SK-N-SH treated with all-trans-retinoic acid at 6 μM for 48 hours (cell line): ENCODE data around the gene APCDD1L.

Experiments used
- ATAC-seq: fragments of 200-7000 bp; cut with Tn5 transposase; 3 replicates; pipeline ENCODE4 v1.9.1; 2020; ENCODE audit warnings: mild to moderate bottlenecking, moderate library complexity
- BACH2 ChIP-seq: fragments of 250-450 bp; sonication (Bioruptor Pico); IDR thresholded peaks from 2 replicates; pipeline ENCODE4 v1.9.0; 2021; ENCODE audit warnings: mild to moderate bottlenecking, borderline replicate concordance
- CSDC2 ChIP-seq: fragments of 250-450 bp; sonication (Bioruptor Pico); IDR thresholded peaks from 2 replicates; pipeline ENCODE4 v1.5.0; 2020; ENCODE audit warnings: mild to moderate bottlenecking, moderate library complexity
- ESRRG ChIP-seq: fragments of 250-450 bp; sonication (Bioruptor Pico); IDR thresholded peaks from 2 replicates; pipeline ENCODE4 v1.6.1; 2021; ENCODE audit warnings: mild to moderate bottlenecking
- GLIS3 ChIP-seq: fragments of 250-450 bp; sonication (Bioruptor Pico); IDR thresholded peaks from 2 replicates; pipeline ENCODE4 v1.5.0; 2020; ENCODE audit warnings: mild to moderate bottlenecking, moderate library complexity
- ISL1 ChIP-seq: fragments of 250-450 bp; sonication (Bioruptor Pico); IDR thresholded peaks from 2 replicates; pipeline ENCODE4 v2.1.2; 2022; ENCODE audit warnings: mild to moderate bottlenecking, moderate library complexity
- OSR1 ChIP-seq: fragments of 250-450 bp; sonication (Bioruptor Pico); IDR thresholded peaks from 2 replicates; pipeline ENCODE4 v1.8.0; 2022; ENCODE audit warnings: moderate library complexity, mild to moderate bottlenecking, inconsistent platforms
- PPARA ChIP-seq: fragments of 250-450 bp; sonication (Bioruptor Pico); IDR thresholded peaks from 2 replicates; pipeline ENCODE4 v1.5.0; 2020; ENCODE audit warnings: mild to moderate bottlenecking, borderline replicate concordance
- RARB ChIP-seq: fragments of 250-450 bp; sonication (Bioruptor Pico); IDR thresholded peaks from 2 replicates; pipeline ENCODE4 v1.8.0; 2021; ENCODE audit warnings: mild to moderate bottlenecking, moderate library complexity
- SNAI2 ChIP-seq: fragments of 250-450 bp; sonication (Bioruptor Pico); IDR thresholded peaks from 2 replicates; pipeline ENCODE4 v1.5.0; 2020; ENCODE audit warnings: mild to moderate bottlenecking, moderate library complexity
- TOX ChIP-seq: fragments of 250-450 bp; sonication (Bioruptor Pico); IDR thresholded peaks from 2 replicates; pipeline ENCODE4 v1.8.0; 2021; ENCODE audit warnings: mild to moderate bottlenecking, moderate library complexity, borderline replicate concordance
- ZC3H10 ChIP-seq: fragments of 250-450 bp; sonication (Bioruptor Pico); IDR thresholded peaks from 2 replicates; pipeline ENCODE4 v1.5.1; 2021; ENCODE audit warnings: mild to moderate bottlenecking, moderate library complexity
- ZFP3 ChIP-seq: fragments of 250-450 bp; sonication (Bioruptor Pico); IDR thresholded peaks from 2 replicates; pipeline ENCODE4 v1.5.0; 2020; ENCODE audit warnings: mild to moderate bottlenecking, moderate library complexity
- ZFP30 ChIP-seq: fragments of 450-650 bp; formaldehyde crosslinking; IDR thresholded peaks from 2 replicates; pipeline ENCODE4 v1.5.0; 2022; ENCODE audit warnings: mild to moderate bottlenecking, moderate library complexity
- ZNF565 ChIP-seq: fragments of 450-650 bp; formaldehyde crosslinking; conservative IDR thresholded peaks from 2 replicates; pipeline ENCODE4 v1.5.0; 2020; ENCODE audit warnings: low read depth, mild to moderate bottlenecking, moderate library complexity
- ZNF70 ChIP-seq: fragments of 450-650 bp; formaldehyde crosslinking; IDR thresholded peaks from 2 replicates; pipeline ENCODE4 v1.5.0; 2020; ENCODE audit warnings: mild to moderate bottlenecking, moderate library complexity
- ZNF8 ChIP-seq: fragments of 450-650 bp; formaldehyde crosslinking; IDR thresholded peaks from 2 replicates; pipeline ENCODE4 v1.5.0; 2020; ENCODE audit warnings: mild to moderate bottlenecking, moderate library complexity
- TF ChIP-seq, protein P1 (sequence below): fragments of 250-450 bp; sonication (Bioruptor Pico); IDR thresholded peaks from 2 replicates; pipeline ENCODE4 v1.5.1; 2021; ENCODE audit warnings: mild to moderate bottlenecking, moderate library complexity
- TF ChIP-seq, protein P2 (sequence below): fragments of 250-450 bp; sonication (Bioruptor Pico); IDR thresholded peaks from 2 replicates; pipeline ENCODE4 v1.8.0; 2020; ENCODE audit warnings: mild to moderate bottlenecking, moderate library complexity, borderline replicate concordance
- TF ChIP-seq, protein P3 (sequence below): fragments of 250-450 bp; sonication (Bioruptor Pico); IDR thresholded peaks from 2 replicates; pipeline ENCODE4 v1.5.1; 2020; ENCODE audit warnings: low read depth, mild to moderate bottlenecking, moderate library complexity
- TF ChIP-seq, protein P4 (sequence below): fragments of 250-450 bp; sonication (Bioruptor Pico); IDR thresholded peaks from 2 replicates; pipeline ENCODE4 v1.8.0; 2021; ENCODE audit warnings: low read depth, mild to moderate bottlenecking, moderate library complexity, borderline replicate concordance
- TF ChIP-seq, protein P5 (sequence below): fragments of 250-450 bp; sonication (Bioruptor Pico); IDR thresholded peaks from 2 replicates; pipeline ENCODE4 v1.5.0; 2020; ENCODE audit warnings: mild to moderate bottlenecking, moderate library complexity

The APCDD1L gene

DNA sequence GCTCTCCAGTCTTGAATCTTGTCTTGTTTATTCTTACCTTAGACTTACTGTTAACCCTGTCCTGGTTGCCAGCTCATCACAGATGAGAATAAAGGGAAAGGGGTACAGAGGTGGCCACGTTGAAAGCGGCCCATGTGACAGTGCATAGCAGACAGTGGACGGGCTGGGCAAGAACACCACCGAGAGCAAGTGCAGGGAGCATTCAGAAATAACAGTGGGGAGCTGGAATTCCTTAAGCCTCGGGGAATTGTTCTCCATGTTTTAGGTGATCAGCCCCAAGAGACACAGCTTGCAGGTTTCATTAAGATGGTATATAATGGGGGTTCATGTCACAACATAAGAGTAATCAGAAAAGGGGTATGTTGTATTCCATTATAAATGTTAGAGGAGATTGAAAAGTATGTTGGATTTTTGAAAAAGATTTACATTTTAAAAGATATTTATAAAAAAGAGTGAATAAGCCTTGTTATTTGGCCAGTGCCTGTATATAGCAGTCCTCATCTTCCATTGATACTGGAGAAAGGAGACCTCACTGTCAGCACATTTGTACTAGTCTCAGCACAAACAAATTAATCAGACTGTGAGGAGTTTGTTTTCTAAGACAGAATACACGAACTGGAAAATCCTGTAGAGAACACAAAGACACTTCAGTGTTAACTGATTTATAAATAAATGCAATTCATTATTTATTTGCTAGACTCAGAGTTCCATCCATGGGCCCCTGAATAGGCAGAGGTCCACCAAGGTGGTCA is 90.8 kb downstream of the APCDD1L start:
- ATAC-seq: no peak
- TF ChIP-seq, protein P1, sequence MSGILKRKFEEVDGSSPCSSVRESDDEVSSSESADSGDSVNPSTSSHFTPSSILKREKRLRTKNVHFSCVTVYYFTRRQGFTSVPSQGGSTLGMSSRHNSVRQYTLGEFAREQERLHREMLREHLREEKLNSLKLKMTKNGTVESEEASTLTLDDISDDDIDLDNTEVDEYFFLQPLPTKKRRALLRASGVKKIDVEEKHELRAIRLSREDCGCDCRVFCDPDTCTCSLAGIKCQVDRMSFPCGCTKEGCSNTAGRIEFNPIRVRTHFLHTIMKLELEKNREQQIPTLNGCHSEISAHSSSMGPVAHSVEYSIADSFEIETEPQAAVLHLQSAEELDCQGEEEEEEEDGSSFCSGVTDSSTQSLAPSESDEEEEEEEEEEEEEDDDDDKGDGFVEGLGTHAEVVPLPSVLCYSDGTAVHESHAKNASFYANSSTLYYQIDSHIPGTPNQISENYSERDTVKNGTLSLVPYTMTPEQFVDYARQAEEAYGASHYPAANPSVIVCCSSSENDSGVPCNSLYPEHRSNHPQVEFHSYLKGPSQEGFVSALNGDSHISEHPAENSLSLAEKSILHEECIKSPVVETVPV (CRISPR knock-in tag): no peak
- no peak for TF ChIP-seq ZC3H10 (CRISPR knock-in tag)
- no peak for TF ChIP-seq PPARA (CRISPR knock-in tag)
- TF ChIP-seq, protein P2, sequence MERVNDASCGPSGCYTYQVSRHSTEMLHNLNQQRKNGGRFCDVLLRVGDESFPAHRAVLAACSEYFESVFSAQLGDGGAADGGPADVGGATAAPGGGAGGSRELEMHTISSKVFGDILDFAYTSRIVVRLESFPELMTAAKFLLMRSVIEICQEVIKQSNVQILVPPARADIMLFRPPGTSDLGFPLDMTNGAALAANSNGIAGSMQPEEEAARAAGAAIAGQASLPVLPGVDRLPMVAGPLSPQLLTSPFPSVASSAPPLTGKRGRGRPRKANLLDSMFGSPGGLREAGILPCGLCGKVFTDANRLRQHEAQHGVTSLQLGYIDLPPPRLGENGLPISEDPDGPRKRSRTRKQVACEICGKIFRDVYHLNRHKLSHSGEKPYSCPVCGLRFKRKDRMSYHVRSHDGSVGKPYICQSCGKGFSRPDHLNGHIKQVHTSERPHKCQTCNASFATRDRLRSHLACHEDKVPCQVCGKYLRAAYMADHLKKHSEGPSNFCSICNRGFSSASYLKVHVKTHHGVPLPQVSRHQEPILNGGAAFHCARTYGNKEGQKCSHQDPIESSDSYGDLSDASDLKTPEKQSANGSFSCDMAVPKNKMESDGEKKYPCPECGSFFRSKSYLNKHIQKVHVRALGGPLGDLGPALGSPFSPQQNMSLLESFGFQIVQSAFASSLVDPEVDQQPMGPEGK (CRISPR knock-in tag): no peak
- TF ChIP-seq ZFP30 (CRISPR knock-in tag): no peak

DNA sequence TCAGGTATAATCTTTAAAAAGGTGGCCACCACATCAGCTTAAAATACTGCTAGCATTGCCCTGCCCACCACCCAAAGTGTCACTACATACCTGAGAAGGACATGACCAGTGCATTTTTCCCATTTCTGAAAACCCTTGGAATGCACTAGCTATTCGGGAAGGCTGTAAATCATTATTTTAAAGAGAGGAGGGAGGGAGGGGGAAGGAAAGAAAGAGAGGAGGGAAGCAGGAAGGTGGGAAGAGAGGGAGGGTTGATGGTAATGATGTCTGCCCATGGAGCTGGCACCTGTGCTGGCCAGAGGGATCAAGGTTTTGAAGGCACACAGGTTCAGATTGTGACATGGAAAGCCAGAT is 93.7 kb downstream of the APCDD1L start:
- no peak for ATAC-seq
- TF ChIP-seq GLIS3 (CRISPR knock-in tag) (no peak), ZC3H10 (CRISPR knock-in tag) (no peak), ZNF8 (CRISPR knock-in tag) (no peak), ZFP3 (CRISPR knock-in tag) (no peak), BACH2 (CRISPR knock-in tag) (no peak), ISL1 (CRISPR knock-in tag) (no peak), CSDC2 (CRISPR knock-in tag) (no peak), PPARA (CRISPR knock-in tag) (no peak)
- TF ChIP-seq, protein P3, sequence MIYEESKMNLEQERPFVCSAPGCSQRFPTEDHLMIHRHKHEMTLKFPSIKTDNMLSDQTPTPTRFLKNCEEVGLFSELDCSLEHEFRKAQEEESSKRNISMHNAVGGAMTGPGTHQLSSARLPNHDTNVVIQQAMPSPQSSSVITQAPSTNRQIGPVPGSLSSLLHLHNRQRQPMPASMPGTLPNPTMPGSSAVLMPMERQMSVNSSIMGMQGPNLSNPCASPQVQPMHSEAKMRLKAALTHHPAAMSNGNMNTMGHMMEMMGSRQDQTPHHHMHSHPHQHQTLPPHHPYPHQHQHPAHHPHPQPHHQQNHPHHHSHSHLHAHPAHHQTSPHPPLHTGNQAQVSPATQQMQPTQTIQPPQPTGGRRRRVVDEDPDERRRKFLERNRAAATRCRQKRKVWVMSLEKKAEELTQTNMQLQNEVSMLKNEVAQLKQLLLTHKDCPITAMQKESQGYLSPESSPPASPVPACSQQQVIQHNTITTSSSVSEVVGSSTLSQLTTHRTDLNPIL (CRISPR knock-in tag): no peak
- TF ChIP-seq, protein P1 (CRISPR knock-in tag): no peak
- TF ChIP-seq, all 23 proteins: peak for 0

DNA sequence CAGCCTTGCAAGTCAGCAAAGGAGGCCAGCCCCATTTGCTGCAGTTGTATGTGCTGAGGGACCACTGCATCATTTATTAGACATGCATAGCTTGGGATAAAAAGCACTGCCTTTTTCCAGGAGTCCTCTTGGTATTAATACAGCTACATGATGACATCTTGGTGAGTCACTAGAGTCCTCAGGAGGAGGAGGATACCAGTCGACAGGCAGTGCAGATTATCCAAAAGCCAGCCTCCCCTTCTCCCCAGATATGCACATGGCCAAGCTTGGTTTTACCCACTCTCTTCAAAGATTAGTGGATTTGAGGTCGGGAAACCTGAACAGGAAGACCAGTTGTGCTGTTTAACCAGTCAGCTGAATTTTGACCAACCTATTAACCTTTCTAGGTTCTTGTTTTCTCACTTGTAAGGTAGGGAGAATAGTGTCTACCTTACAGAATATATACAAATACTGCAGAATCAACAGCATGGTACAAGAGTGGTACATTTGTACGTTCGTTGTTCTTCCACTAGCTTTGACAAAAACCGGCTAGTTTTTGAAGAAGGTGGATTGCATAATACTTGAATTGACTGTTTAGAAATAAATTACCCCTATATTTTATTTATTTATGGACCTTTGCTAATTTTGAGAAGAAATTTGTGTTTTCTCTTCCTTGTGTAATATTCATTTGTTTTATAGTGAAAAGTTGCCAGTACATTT is 94.3 kb downstream of the APCDD1L start:
- peak; percentile 83 for ATAC-seq

More for the DNA sequence above, 94.3 kb downstream of the APCDD1L start:
- TF ChIP-seq ZNF70: no peak
- TF ChIP-seq, protein P3 (CRISPR knock-in tag): no peak
- no peak for TF ChIP-seq GLIS3 (CRISPR knock-in tag)
- TF ChIP-seq ESRRG (CRISPR knock-in tag): no peak
- TF ChIP-seq, protein P4, sequence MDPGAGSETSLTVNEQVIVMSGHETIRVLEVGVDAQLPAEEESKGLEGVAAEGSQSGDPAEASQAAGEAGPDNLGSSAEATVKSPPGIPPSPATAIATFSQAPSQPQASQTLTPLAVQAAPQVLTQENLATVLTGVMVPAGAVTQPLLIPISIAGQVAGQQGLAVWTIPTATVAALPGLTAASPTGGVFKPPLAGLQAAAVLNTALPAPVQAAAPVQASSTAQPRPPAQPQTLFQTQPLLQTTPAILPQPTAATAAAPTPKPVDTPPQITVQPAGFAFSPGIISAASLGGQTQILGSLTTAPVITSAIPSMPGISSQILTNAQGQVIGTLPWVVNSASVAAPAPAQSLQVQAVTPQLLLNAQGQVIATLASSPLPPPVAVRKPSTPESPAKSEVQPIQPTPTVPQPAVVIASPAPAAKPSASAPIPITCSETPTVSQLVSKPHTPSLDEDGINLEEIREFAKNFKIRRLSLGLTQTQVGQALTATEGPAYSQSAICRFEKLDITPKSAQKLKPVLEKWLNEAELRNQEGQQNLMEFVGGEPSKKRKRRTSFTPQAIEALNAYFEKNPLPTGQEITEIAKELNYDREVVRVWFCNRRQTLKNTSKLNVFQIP (CRISPR knock-in tag): no peak
- TF ChIP-seq ISL1 (CRISPR knock-in tag): no peak
- TF ChIP-seq ZFP30 (CRISPR knock-in tag): no peak
- no peak for TF ChIP-seq RARB (CRISPR knock-in tag)
- no peak for TF ChIP-seq OSR1
- no peak for TF ChIP-seq SNAI2 (CRISPR knock-in tag)
- TF ChIP-seq TOX: no peak
- no peak for TF ChIP-seq ZNF565
- TF ChIP-seq, protein P2 (CRISPR knock-in tag): no peak
- TF ChIP-seq, protein P5, sequence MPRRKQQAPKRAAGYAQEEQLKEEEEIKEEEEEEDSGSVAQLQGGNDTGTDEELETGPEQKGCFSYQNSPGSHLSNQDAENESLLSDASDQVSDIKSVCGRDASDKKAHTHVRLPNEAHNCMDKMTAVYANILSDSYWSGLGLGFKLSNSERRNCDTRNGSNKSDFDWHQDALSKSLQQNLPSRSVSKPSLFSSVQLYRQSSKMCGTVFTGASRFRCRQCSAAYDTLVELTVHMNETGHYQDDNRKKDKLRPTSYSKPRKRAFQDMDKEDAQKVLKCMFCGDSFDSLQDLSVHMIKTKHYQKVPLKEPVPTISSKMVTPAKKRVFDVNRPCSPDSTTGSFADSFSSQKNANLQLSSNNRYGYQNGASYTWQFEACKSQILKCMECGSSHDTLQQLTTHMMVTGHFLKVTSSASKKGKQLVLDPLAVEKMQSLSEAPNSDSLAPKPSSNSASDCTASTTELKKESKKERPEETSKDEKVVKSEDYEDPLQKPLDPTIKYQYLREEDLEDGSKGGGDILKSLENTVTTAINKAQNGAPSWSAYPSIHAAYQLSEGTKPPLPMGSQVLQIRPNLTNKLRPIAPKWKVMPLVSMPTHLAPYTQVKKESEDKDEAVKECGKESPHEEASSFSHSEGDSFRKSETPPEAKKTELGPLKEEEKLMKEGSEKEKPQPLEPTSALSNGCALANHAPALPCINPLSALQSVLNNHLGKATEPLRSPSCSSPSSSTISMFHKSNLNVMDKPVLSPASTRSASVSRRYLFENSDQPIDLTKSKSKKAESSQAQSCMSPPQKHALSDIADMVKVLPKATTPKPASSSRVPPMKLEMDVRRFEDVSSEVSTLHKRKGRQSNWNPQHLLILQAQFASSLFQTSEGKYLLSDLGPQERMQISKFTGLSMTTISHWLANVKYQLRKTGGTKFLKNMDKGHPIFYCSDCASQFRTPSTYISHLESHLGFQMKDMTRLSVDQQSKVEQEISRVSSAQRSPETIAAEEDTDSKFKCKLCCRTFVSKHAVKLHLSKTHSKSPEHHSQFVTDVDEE (CRISPR knock-in tag): no peak
